Astrocyte (in vitro differentiated cells and primary cell): Measurements from ENCODE around the gene AACS.
"Not testable (repeated sequence)": the region's sequence is repeated elsewhere in the genome, so short reads cannot be mapped to it uniquely, and the experiment has no call there.

Experiments used
- EZH2 ChIP-seq: IDR thresholded peaks from 2 replicates; pipeline ENCODE4 v1.6.1; 2012; ENCODE audit warnings: mild to moderate bottlenecking, low read length, inconsistent platforms; ENCODE audit not compliant: insufficient read depth
- TF ChIP-seq, protein P1 (sequence below): IDR thresholded peaks from 2 replicates; pipeline ENCODE4 v1.5.1; 2011; ENCODE audit warnings: low read depth, mild to moderate bottlenecking, inconsistent platforms, low read length, moderate library complexity; ENCODE audit not compliant: insufficient read depth

- not testable (repeated sequence) for TF ChIP-seq EZH2
- TF ChIP-seq, protein P1, sequence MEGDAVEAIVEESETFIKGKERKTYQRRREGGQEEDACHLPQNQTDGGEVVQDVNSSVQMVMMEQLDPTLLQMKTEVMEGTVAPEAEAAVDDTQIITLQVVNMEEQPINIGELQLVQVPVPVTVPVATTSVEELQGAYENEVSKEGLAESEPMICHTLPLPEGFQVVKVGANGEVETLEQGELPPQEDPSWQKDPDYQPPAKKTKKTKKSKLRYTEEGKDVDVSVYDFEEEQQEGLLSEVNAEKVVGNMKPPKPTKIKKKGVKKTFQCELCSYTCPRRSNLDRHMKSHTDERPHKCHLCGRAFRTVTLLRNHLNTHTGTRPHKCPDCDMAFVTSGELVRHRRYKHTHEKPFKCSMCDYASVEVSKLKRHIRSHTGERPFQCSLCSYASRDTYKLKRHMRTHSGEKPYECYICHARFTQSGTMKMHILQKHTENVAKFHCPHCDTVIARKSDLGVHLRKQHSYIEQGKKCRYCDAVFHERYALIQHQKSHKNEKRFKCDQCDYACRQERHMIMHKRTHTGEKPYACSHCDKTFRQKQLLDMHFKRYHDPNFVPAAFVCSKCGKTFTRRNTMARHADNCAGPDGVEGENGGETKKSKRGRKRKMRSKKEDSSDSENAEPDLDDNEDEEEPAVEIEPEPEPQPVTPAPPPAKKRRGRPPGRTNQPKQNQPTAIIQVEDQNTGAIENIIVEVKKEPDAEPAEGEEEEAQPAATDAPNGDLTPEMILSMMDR = not testable (repeated sequence)
Measured at GRCh38 chr12:125141210-125141573, 76.0 kb downstream of the AACS start.
